Measurements from ENCODE around the gene VAT1L.

GRCh38 chr16:77833921-77834634 is 45.7 kb downstream of the VAT1L start:
- TF ChIP-seq EZH2 (IDR thresholded peaks at IDR 0.05; ENCODE audit: insufficient read depth, poor library complexity, severe bottlenecking) = no peak
- TF ChIP-seq EZH2phosphoT487 (IDR thresholded peaks at IDR 0.05; ENCODE audit: insufficient read depth, low read depth) = no peak
